SH-SY5Y (cell line): Measurements from ENCODE around the gene TSSC4.

Experiments
- GATA2 ChIP-seq: IDR thresholded peaks from 2 replicates; pipeline ENCODE4 v1.6.1; 2011; ENCODE audit warnings: mild to moderate bottlenecking, low read depth, low read length
- GATA3 ChIP-seq: IDR thresholded peaks from 2 replicates; pipeline ENCODE4 v1.6.1; 2011; ENCODE audit warnings: low read depth, mild to moderate bottlenecking, low read length, moderate library complexity

GRCh38 chr11:2409611-2410468 is 9.3 kb downstream of the TSSC4 start:
- TF ChIP-seq GATA2 (no peak), GATA3 (no peak)
